DMS153 (cell line): ENCODE data around the gene SIX2.
"Not testable (repeated sequence)": the region's sequence is repeated elsewhere in the genome, so short reads cannot be mapped to it uniquely, and the experiment has no call there.

Experiments used
- DNase-seq: peaks from one replicate; lab custom pipeline; 2025; lab: John Stamatoyannopoulos, UW

The SIX2 gene

GRCh38 chr2:45009303-45009927, at the start of gene SIX2:
Gene SIX2, minus strand, starts transcription at chr2:45009452. Its CDS starts 342 bp downstream, at chr2:45009110.
- DNase-seq: peak; percentile 96

- DNase-seq: no peak
Observed at GRCh38 chr2:45055162-45055605, 45.9 kb upstream of the SIX2 start.

DNA sequence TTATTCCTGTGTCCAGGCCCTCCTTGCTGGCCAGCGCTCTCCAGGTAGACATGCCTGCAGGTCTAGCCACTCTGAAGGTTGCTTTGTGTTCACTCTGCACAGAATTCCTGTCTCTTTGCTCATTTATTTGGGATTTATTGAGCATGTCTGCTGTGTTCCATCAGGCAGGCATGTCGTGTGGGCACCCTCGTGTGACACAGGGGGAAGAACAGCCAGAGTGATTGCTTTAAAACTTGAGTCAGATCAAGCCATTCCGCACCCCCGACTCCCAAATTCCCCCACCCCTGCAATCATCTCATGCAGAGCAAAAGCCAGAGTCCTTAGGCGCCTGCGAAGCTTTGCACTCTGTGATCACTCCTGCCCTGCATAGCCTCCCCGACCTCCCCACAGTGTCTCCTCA, 44.7 kb upstream of the SIX2 start:
- no peak for DNase-seq

- no peak for DNase-seq
Observed at GRCh38 chr2:45052388-45052928, 43.2 kb upstream of the SIX2 start.

- DNase-seq: no peak
Observed at GRCh38 chr2:45049569-45050336, 40.5 kb upstream of the SIX2 start.

DNA sequence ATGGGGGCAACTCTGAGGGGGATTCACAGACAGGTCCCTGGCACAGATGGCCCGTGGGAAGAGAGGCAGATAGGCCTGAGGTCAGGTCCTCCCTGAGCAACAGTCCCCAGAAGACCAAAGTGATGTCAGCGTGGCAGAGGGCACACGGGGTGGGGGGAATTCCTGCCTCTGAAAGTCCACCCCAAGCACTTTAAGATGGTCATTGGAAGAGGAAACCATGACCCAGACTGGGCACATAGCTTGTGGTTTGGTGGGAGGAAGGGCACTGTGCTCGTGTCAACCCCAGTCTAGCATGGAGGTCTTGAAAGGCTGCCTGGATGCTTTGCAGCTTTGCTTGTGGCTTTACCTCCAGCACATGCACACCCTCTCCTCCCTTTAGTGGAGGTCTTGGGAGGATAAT, 38.0 kb upstream of the SIX2 start:
- no peak for DNase-seq

- DNase-seq: no peak
Observed at GRCh38 chr2:45046786-45047185, 37.5 kb upstream of the SIX2 start.

- DNase-seq: no peak
Observed at GRCh38 chr2:45045706-45046105, 36.5 kb upstream of the SIX2 start.

GRCh38 chr2:45044916-45045315, 35.7 kb upstream of the SIX2 start:
- no peak for DNase-seq

DNA sequence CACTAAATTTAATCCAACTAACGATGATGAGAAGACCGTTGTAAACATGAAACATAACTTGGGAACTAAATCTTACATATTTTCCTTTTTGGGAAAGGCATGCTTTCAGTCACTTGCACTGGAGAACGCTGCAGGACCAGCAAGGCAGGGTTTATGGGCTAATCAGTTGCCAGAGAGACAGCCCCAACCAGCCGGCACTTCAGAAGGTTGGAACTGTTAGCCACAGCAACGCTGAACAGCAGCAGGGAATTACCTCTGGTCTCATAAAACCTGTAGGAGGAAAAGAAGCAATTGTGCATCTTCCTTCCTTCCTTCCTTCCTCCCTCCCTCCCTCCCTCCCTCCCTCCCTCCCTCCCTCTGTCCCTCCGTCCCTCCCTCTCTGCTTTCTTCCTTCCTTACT, 33.9 kb upstream of the SIX2 start:
- no peak for DNase-seq

DNA sequence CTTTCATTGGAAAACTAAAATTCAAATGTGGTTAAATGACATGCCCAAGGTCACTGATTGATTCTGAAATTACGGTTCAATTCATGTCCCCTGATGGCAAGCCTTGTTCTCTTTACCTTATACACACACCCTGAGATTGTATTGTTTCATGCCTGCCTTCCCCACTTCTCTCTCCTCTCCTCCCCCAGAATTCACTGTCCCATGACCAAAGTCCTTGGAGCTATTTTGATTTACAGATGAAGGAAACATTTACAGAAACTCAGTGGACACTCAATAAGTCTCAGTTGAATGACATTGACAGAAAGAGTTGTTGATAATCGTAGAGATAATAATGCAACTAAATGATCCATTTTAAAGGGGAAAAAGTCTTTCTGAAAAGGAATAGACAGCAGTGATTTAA, 33.1 kb upstream of the SIX2 start:
- DNase-seq: no peak

DNA sequence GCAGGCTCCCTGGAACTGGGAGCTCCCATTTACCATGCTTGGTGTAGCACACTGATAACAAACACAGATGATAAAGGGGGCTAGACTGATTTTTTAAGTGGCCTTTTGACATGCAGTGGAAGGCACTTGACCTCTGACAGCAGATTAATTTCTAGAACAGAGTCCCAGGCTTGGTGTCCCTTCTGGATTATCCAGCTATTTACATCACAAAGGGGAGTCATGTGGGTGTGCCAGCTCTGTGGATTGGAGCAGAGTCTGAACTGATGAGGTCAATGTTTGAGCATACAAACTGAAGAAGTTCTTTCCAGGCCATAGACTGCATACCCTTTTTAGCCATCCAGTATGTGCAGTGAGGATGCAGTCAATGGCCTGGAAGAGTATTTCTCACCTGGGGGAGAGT, 31.5 kb upstream of the SIX2 start:
- no peak for DNase-seq

DNA sequence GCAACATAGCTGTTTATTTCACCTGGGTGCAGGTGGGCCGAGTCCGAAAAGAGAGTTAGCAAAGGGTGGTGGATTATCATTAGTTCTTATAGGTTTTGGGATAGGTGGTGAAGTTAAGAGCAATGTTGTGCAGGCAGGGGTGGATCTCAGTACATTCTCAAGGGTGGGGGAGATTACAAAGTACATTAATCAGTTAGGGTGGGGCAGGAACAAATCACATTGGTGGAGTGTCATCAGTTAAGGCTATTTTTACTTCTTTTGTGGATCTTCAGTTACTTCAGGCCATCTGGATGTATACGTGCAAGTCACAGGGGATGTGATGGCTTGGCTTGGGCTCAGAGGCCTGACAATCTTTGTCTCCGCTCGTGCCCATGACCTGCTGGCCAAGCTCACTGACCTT, 30.6 kb upstream of the SIX2 start:
- DNase-seq: not testable (repeated sequence)

- DNase-seq: not testable (repeated sequence)
Observed at GRCh38 chr2:45038861-45039260, 29.6 kb upstream of the SIX2 start.

GRCh38 chr2:45033302-45033701, 24.1 kb upstream of the SIX2 start:
- DNase-seq: no peak

DNA sequence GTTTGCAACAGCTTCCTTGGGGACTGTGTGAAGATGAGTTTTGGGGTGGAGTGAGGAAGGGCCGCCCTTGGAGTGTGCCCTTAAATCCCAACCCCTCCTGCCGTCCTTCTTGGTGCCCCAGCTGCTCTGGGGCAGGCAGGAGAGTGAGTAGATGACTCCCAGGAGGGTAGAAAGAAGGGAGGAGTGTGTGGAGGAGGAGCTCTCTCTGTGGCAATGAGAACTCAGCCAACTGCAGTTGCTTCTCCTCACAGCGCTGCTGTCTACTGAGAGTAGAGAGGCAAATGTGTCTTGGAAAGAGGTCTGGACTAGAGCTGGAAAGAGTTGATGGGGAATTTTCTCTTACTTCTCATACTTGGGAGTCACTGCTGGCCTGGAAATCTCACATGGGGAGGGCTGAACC, 21.8 kb upstream of the SIX2 start:
- DNase-seq: no peak

- no peak for DNase-seq
Observed at GRCh38 chr2:45030553-45030952, 21.3 kb upstream of the SIX2 start.

- DNase-seq: no peak
Observed at GRCh38 chr2:45029215-45029614, 20.0 kb upstream of the SIX2 start.

- no peak for DNase-seq
Observed at GRCh38 chr2:45028276-45028675, 19.0 kb upstream of the SIX2 start.

DNA sequence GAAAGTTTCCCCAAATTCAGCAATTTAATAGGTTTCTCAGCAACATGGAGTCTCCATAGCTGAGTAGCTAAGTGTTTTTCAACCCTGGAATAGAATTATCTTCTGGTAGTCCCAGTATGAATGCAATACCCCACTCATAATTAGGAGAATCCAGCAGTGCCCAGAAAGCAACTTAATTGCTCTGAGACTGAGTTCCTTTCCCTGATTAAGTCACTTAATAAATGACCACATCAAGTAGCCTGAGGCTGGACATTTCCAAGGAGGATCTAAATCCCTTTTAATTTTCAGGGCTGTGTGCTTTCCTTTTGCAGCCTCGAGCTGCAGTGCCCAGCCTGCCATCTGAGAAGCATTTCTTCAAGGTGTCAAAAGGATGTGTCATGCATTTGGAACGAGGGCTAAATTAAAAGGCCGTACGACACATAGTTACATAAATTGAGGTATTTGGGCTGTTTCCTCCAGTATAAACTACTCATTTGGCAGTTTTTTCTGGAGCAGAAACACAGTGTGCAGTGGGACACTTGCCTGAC, 17.7 kb upstream of the SIX2 start:
- DNase-seq: no peak

GRCh38 chr2:45024600-45025291, 15.5 kb upstream of the SIX2 start:
- DNase-seq: no peak

DNA sequence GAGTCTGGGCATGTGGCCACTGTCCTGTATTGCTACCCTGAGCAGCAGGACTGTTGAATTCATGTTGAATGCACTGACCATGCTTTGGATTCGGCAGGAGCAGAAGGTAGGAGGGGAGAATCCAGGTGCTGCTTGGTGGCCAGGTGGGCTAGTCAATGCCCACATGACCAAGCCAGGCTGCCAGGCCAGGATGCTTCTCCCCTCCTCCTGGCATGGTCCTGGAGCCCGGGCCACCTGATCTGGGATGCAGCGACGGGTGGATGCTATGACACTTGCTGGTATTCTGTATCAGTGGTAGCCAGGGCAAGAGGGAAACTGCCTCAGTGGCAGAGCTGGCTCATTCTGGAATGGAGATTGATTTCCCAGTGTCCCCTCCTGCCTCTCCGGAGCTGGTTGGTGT, 14.8 kb upstream of the SIX2 start:
- no peak for DNase-seq

DNA sequence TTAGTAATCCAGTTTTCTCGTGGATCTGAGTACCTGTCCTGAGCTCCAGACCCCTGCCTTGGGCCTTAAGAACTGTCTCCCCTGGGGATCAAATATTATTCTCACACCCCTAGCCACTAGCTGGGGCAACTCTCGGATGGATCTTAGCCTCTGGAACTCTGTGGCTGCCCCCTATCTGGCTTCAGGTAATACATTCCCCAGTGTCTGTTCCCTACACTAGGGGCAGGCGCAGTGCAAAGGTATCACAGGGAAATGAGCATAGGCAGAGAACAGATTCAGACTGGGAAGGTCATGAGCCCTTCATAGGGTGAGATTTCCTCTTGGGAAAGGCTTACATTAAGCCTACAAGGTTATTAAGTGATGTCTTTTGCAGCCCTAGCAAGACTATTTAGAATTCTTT, 11.2 kb upstream of the SIX2 start:
- DNase-seq: no peak
